HEK293T (cell line): ENCODE measurements around the gene SARS2.
"Not testable (repeated sequence)": the region's sequence is repeated elsewhere in the genome, so short reads cannot be mapped to it uniquely, and the experiment has no call there.

Source experiments
- BHLHE40 ChIP-seq: fragments of 450-650 bp; IDR thresholded peaks from 2 replicates; pipeline ENCODE4 v1.6.1; 2016; ENCODE audit warnings: mild to moderate bottlenecking, moderate library complexity, borderline replicate concordance
- ELF4 ChIP-seq: fragments of 450-650 bp; IDR thresholded peaks from 2 replicates; pipeline ENCODE4 v1.6.1; 2017; ENCODE audit warnings: antibody characterized with exemption
- FOXA1 ChIP-seq: fragments of 450-650 bp; IDR thresholded peaks from 2 replicates; pipeline ENCODE4 v1.6.1; 2016; ENCODE audit warnings: mild to moderate bottlenecking
- FOXK2 ChIP-seq: fragments of 450-650 bp; IDR thresholded peaks from 2 replicates; pipeline ENCODE4 v1.6.1; 2016; ENCODE audit warnings: mild to moderate bottlenecking
- FOXM1 ChIP-seq: fragments of 450-650 bp; IDR thresholded peaks from 2 replicates; pipeline ENCODE4 v1.6.1; 2017; ENCODE audit warnings: mild to moderate bottlenecking, borderline replicate concordance
- HDGF ChIP-seq: fragments of 450-650 bp; IDR thresholded peaks from 2 replicates; pipeline ENCODE4 v1.6.1; 2017; ENCODE audit warnings: antibody characterized with exemption, borderline replicate concordance
- NFRKB ChIP-seq: fragments of 450-650 bp; IDR thresholded peaks from 2 replicates; pipeline ENCODE4 v1.6.1; 2016; ENCODE audit warnings: mild to moderate bottlenecking, moderate library complexity
- SUZ12 ChIP-seq: fragments of 450-650 bp; IDR thresholded peaks from 2 replicates; pipeline ENCODE4 v1.6.1; 2016; ENCODE audit warnings: mild to moderate bottlenecking
- TARDBP ChIP-seq: fragments of 450-650 bp; IDR thresholded peaks from 2 replicates; pipeline ENCODE4 v1.6.1; 2016

GRCh38 chr19:38966149-38966548 lies 35.6 kb upstream of the SARS2 start:
- TF ChIP-seq SUZ12, FOXA1, FOXK2, FOXM1, NFRKB, TARDBP, ELF4, HDGF, BHLHE40: not testable (repeated sequence)
